HepG2 (cell line): ENCODE measurements around the gene GDF15. TPM values are rescaled to one million over a fixed set of nuclear protein-coding genes. Genes with fewer than 3 reads are reported as not detected.
A peak's percentile ranks its signal among the peaks of the same experiment; 100 is the strongest.

Experiments
- ATRX ChIP-seq: sonication (generic); formaldehyde crosslinking; IDR thresholded peaks from 2 replicates; pipeline ENCODE4 v1.4.0; 2020; ENCODE audit warnings: missing genetic modification reagents, borderline replicate concordance
- EED ChIP-seq: sonication (generic); formaldehyde crosslinking; IDR thresholded peaks from 2 replicates; pipeline ENCODE4 v1.5.0; 2020; ENCODE audit warnings: mild to moderate bottlenecking, missing genetic modification reagents
- ELF3 ChIP-seq: IDR thresholded peaks from 2 replicates; pipeline ENCODE4 v1.6.1; 2016; ENCODE audit warnings: missing genetic modification reagents, missing compliant biosample characterization
- FOXA3 ChIP-seq: IDR thresholded peaks from 2 replicates; pipeline ENCODE4 v1.6.1; 2016; ENCODE audit warnings: missing genetic modification reagents, missing compliant biosample characterization
- MTA3 ChIP-seq: sonication (generic); formaldehyde crosslinking; IDR thresholded peaks from 2 replicates; pipeline ENCODE4 v1.4.0; 2020; ENCODE audit warnings: missing genetic modification reagents
- NCOA2 ChIP-seq: sonication (generic); formaldehyde crosslinking; IDR thresholded peaks from 2 replicates; pipeline ENCODE4 v1.8.0; 2022; ENCODE audit warnings: inconsistent platforms
- PAWR ChIP-seq: sonication (generic); formaldehyde crosslinking; IDR thresholded peaks from 2 replicates; pipeline ENCODE4 v1.4.0; 2020; ENCODE audit warnings: missing genetic modification reagents, mild to moderate bottlenecking, borderline replicate concordance
- POLR2G ChIP-seq: fragments of 200-400 bp; formaldehyde crosslinking; IDR thresholded peaks from 2 replicates; pipeline ENCODE4 v1.6.1; 2018; ENCODE audit warnings: mild to moderate bottlenecking, low read depth, low read length, moderate library complexity
- RARA ChIP-seq: IDR thresholded peaks from 2 replicates; pipeline ENCODE4 v1.6.1; 2016; ENCODE audit warnings: missing genetic modification reagents, missing compliant biosample characterization
- SETDB1 ChIP-seq: sonication (generic); formaldehyde crosslinking; IDR thresholded peaks from 2 replicates; pipeline ENCODE4 v1.5.1; 2020; ENCODE audit warnings: missing genetic modification reagents, mild to moderate bottlenecking, borderline replicate concordance
- SP5 ChIP-seq: IDR thresholded peaks from 2 replicates; pipeline ENCODE4 v1.6.1; 2016; ENCODE audit warnings: low read depth, borderline replicate concordance
- TBX3 ChIP-seq: fragments of 450-650 bp; IDR thresholded peaks from 2 replicates; pipeline ENCODE4 v1.6.1; 2017; ENCODE audit warnings: antibody characterized with exemption, mild to moderate bottlenecking, inconsistent platforms, borderline replicate concordance
- TFDP2 ChIP-seq: sonication (generic); formaldehyde crosslinking; IDR thresholded peaks from 2 replicates; pipeline ENCODE4 v1.4.0; 2020; ENCODE audit warnings: missing genetic modification reagents
- TOE1 ChIP-seq: sonication (generic); formaldehyde crosslinking; IDR thresholded peaks from 2 replicates; pipeline ENCODE4 v1.4.0; 2020; ENCODE audit warnings: mild to moderate bottlenecking, missing genetic modification reagents
- ZFP1 ChIP-seq: IDR thresholded peaks from 2 replicates; pipeline ENCODE4 v1.6.1; 2016
- ZGPAT ChIP-seq: IDR thresholded peaks from 2 replicates; pipeline ENCODE4 v1.6.1; 2016; ENCODE audit warnings: mild to moderate bottlenecking
- ZNF101 ChIP-seq: sonication (generic); formaldehyde crosslinking; IDR thresholded peaks from 2 replicates; pipeline ENCODE4 v1.4.0; 2020; ENCODE audit warnings: mild to moderate bottlenecking, low read depth, missing genetic modification reagents, borderline replicate concordance
- ZNF138 ChIP-seq: sonication (generic); formaldehyde crosslinking; IDR thresholded peaks from 2 replicates; pipeline ENCODE4 v1.5.0; 2020; ENCODE audit warnings: mild to moderate bottlenecking, low read depth, missing genetic modification reagents
- ZNF350 ChIP-seq: sonication (generic); formaldehyde crosslinking; IDR thresholded peaks from 2 replicates; pipeline ENCODE4 v1.4.0; 2020; ENCODE audit warnings: mild to moderate bottlenecking, low read depth, missing genetic modification reagents, borderline replicate concordance
- ZNF580 ChIP-seq: IDR thresholded peaks from 2 replicates; pipeline ENCODE4 v1.6.1; 2016; ENCODE audit warnings: low read depth, borderline replicate concordance
- ZNF605 ChIP-seq: sonication (generic); formaldehyde crosslinking; IDR thresholded peaks from 2 replicates; pipeline ENCODE4 v1.8.0; 2022; ENCODE audit warnings: mild to moderate bottlenecking, missing genetic modification reagents
- ZNF609 ChIP-seq: sonication (generic); formaldehyde crosslinking; IDR thresholded peaks from 2 replicates; pipeline ENCODE4 v1.4.0; 2020; ENCODE audit warnings: mild to moderate bottlenecking, missing genetic modification reagents, borderline replicate concordance
- ZNF768 ChIP-seq: sonication (generic); formaldehyde crosslinking; IDR thresholded peaks from 2 replicates; pipeline ENCODE4 v1.4.0; 2020; ENCODE audit warnings: missing genetic modification reagents
- ZNF776 ChIP-seq: sonication (generic); formaldehyde crosslinking; IDR thresholded peaks from 2 replicates; pipeline ENCODE4 v1.4.0; 2020; ENCODE audit warnings: mild to moderate bottlenecking, missing genetic modification reagents
- polyA plus RNA-seq, 8 experiments: library from polyadenylated mRNA; depleted of rRNA in 3 of 8; stranded (reverse) in 7 of 8; unstranded in 1 of 8; fragments of >200 nt; fragmentation: Illumina TruSeq in 4 of 8; extraction: Trizol in 4 of 8; gene quantifications; 2 replicates each; pipeline versions ENCODE4 v1.2.1 to v1.2.3, GENCODE V29; 2011 to 2016; ENCODE audit warnings: low read depth in 4 of 8, missing spikeins in 1 of 8, mixed read lengths in 1 of 8; ENCODE audit not compliant: insufficient read depth in 1 of 8
- total RNA-seq, 5 experiments: library from RNA; depleted of rRNA; stranded (reverse); fragments of >200 nt; fragmentation: Illumina TruSeq; extraction: Trizol; gene quantifications; 2 replicates each; pipeline ENCODE4 v1.2.3, GENCODE V29; 2016; ENCODE audit warnings: low read depth in 1 of 5

The GDF15 gene
- total and polyA plus RNA-seq, 2 of the 13 experiments (the other 11 are each of a cell fraction or from before 2014, with no cell fraction given), result 146 to 422 TPM

GRCh38 chr19:18362934-18363542, 22.9 kb upstream of the GDF15 start (continued):
- TF ChIP-seq TBX3, result peak; percentile 54; the same call in 1 of the 2 replicates
- peak; percentile 59; the same call in 1 of the 2 replicates for TF ChIP-seq ZNF580 (CRISPR knock-in tag)
- no peak for TF ChIP-seq SETDB1 (CRISPR knock-in tag)
- 0 out of 2 replicates have a peak, but pooled peaks have one; percentile 37 for TF ChIP-seq ELF3 (CRISPR knock-in tag)
- TF ChIP-seq RARA, result peak; percentile 86
- no peak for TF ChIP-seq TOE1 (CRISPR knock-in tag)
- TF ChIP-seq SP5, result peak; percentile 41; the same call in 1 of the 2 replicates
- peak; percentile 48; the same call in 1 of the 2 replicates for TF ChIP-seq ZGPAT (CRISPR knock-in tag)
- TF ChIP-seq ZNF101 (CRISPR knock-in tag), result no peak
- peak; percentile 45 for TF ChIP-seq FOXA3 (CRISPR knock-in tag)
- no peak; the same call in 1 of the 2 replicates for TF ChIP-seq ZNF350 (CRISPR knock-in tag)
- peak; percentile 66 for TF ChIP-seq NCOA2
- TF ChIP-seq POLR2G, result peak; percentile 35; the same call in 1 of the 2 replicates
- TF ChIP-seq ZNF776, result no peak
- 0 out of 2 replicates have a peak, but pooled peaks have one; percentile 35 for TF ChIP-seq TFDP2 (CRISPR knock-in tag)
- 0 out of 2 replicates have a peak, but pooled peaks have one; percentile 46 for TF ChIP-seq ZNF605 (CRISPR knock-in tag)
- no peak for TF ChIP-seq ATRX (CRISPR knock-in tag)
- TF ChIP-seq ZNF768 (CRISPR knock-in tag), result no peak
- TF ChIP-seq ZNF138, result peak; percentile 35; the same call in 1 of the 2 replicates
- no peak for TF ChIP-seq ZFP1 (CRISPR knock-in tag)
- peak; percentile 72; the same call in 1 of the 2 replicates for TF ChIP-seq ZNF609 (CRISPR knock-in tag)
- TF ChIP-seq PAWR, result no peak
- no peak for TF ChIP-seq MTA3 (CRISPR knock-in tag)
- TF ChIP-seq EED, result no peak
